Anterior cingulate cortex (tissue), 58 donors: ENCODE data around the gene SFXN2.
A peak's percentile ranks its signal among the peaks of the same experiment; 100 is the strongest.

Source experiments
- DNase-seq, 58 donors: peaks; one replicate each; lab custom pipeline; 2025; lab: John Stamatoyannopoulos, UW

SFXN2 gene

DNA sequence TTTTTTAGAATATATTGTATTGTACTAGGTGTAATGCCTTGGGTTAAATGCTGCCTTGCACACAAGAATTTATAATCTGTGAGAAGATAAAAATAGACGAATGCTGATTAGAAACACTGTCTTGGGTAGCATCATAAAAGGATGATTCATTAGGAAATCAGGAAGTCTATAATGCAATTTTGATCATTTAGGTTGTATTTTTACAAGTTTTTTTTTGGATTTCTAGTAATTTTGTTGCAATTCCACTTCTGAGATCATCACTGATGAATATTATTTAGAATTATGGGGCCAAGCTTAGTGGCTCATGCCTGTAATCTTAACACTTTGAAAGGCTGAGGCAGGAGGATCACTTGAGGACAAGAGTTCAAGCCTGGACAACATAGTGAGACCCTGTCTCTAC is 58.9 kb downstream of the SFXN2 start:
- DNase-seq, result no peak

- DNase-seq, result peak in 23 of 58 donors; percentile 3 to 40 (median 14)
These were observed 59.5 kb downstream of the SFXN2 start for GRCh38 chr10:102773986-102774385.

GRCh38 chr10:102775201-102775934 is 60.9 kb downstream of the SFXN2 start:
- DNase-seq, result peak in 7 of 58 donors; percentile 10 to 34 (median 16)

GRCh38 chr10:102775935-102776669 is 61.7 kb downstream of the SFXN2 start:
- peak in 54 of 58 donors; percentile 19 to 81 (median 61) for DNase-seq

- DNase-seq, result peak in 49 of 58 donors; percentile 15 to 83 (median 50)
These were observed 62.5 kb downstream of the SFXN2 start for GRCh38 chr10:102776779-102777456.

DNA sequence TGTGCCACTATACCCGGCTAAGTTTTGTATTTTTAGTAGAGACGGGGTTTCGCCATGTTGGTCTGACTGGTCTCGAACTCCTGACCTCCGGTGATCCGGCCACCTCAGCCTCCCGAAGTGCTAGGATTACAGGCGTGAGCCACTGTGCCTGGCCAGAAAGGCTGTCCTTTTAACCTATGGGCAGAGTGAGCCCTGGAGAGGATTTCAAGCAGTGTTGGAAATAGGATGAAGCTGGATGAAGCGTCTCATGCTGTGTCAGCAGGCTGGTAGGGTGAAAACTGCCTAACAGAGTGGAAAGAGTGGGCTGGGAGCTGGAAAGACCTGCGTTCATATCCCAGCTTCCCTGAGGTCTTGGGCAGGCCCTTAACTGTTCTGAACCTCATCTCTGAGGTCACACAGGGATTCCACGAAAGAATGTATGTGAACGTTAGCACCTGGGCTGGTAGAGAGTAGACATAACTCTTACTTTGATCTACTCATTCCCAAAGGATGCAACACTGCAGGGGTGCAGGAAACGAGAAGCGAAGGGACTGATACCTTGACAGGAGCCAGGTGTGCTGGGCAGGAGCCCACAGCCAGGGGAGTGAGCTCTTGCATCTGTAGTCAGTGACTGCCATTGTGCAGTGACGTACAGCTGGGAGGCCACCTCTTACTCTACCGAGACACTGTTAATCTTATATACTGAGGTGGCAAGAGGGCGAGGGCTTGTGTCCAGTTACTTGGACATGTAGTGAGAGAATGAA is 63.4 kb downstream of the SFXN2 start:
- no peak for DNase-seq

DNA sequence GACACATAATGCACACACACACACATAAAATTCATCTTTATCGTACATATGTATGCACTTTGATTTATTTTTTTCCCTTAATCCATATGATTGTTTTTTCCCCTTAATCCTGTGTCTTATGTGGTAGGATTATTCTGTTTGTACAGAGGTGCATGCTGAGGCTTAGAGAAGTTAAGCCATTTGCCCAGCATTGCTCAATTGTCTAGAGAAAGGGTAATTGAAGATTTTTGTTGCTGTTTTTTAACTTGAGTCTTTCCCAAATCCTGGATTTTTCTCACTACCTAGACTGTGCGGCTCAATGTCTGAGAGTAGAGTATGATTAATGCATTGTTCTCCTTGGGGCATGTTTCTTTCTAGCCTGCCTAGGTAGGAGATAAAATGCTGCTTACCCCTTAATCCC is 64.3 kb downstream of the SFXN2 start:
- no peak for DNase-seq

DNA sequence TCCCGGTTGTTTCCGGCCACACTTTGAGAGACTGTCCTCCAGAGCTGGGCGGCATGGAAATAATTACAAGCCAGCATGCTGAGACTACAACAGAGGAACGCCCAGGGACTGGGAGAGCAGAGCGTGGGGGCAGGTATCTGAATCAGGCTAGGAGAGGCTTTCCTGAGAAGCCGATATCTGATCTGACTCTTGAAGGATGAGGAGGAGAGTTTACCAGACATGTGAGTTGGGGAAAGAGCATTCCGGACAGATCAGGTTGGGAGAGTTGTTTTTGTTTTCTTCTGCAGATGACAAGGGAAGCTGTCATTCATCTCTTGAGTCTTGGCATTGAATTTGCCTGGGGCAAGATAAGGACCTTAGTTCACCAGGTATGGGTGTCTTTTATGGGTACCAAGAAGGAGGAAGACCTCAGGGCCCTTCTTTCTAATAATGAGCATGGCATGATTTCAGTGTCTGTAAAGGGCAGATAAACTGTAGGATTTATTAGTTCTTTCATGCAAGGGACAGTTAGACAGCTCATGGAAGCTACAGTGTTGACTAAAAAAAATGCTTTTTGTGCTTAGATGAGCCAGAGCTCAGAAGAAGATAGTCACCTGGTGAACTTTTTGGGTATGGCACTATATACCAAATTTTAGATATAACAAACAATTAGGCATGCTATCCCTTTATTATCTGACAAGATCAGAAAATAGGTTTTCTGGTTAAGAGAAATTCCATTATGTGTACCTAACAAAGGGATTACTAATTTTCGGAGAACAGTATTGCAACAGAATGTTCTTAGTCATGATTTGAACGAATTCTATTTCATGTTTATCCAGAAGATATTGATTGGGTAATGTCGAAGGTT is 65.5 kb downstream of the SFXN2 start:
- DNase-seq, result no peak

GRCh38 chr10:102780527-102780808 is 66.0 kb downstream of the SFXN2 start:
- no peak for DNase-seq

DNA sequence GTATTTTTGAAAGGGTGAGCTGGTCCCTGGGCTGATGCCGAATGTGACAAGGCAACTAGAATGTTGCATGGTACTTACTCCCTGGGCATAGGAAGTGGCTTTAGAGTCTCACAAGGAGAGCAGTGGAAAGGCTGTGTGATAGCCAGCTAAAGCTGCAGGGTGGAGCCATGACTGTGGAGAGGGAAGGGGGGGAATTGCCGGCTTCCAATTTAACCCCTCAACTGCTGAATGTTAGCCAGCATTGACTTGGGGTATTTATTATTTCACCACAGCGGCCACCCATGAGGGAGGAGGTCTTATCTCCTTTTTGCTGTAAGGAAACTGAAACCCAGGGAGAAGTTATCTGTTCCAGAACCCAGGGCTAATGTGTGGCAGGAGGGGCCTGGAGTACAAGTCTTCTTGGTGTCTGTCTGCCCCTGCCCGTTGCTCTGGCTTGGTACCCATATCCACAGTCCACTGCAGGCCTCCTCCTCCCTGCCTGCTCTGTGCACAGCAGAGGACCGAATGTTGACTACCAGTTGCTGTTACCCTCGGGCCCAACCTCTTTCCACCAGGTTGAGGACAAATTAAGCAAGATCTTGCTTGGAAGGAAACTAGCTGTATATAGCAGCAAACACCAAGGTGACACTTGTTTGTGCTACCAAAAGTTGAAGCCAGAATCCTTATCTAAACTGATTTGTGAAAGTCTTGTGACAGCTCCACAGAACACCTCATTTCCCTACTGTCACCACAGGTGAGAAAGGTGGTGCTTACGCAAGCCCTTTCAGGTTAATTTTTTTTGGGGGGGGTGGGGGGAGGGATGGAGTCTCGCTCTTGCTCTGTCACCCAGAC is 66.9 kb downstream of the SFXN2 start:
- DNase-seq, result no peak

DNA sequence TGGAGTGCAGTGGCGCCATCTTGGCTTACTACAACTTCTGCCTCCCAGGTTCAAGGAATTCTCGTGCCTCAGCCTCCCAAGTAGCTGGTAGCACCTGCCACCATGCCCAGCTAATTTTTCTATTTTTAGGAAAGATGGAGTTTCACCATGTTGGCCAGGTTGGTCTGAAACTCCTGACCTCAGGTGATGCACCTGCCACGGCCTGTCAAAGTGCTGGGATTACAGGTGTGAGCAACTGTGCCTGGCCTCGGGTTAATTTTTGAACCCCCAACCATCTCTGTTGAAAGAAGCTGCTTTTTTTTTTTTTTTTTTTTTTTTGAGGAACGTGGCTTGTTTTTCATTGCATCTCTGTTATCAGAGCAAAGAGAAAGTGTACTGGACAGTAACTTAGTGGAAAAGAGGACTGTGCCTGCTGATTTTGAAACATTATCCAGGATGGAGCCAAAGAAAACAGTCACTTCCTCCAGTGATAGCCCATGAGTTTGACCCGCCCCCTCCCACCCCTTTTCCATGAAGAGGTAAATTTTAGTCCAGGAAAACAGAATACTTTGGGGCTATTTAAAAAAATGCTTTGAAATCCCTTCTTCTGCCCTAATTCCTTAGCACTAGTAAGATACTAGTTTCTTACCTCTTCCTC is 67.6 kb downstream of the SFXN2 start:
- DNase-seq, result no peak

GRCh38 chr10:102782673-102783551 is 68.5 kb downstream of the SFXN2 start:
- peak in 1 of 58 donors; percentile 6 for DNase-seq

DNA sequence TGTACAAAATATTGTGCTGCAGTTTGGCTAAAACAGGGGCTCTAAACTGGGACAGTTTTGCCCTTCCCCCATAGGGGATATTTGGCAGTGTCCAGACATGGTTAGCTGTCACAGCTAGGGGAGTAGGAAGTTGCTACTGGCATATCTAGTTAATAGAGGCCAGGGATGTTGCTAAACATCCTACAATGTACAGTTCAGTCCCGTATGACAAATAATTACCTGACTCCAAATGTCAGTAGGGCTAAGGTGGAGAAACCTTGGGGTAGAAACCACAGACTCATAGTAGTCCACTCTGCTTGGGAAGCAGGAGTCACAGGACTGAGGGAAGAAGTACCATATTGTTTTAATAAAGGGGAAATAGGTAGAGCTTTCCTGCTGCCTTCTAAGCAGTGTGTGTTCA is 69.1 kb downstream of the SFXN2 start:
- no peak for DNase-seq

DNA sequence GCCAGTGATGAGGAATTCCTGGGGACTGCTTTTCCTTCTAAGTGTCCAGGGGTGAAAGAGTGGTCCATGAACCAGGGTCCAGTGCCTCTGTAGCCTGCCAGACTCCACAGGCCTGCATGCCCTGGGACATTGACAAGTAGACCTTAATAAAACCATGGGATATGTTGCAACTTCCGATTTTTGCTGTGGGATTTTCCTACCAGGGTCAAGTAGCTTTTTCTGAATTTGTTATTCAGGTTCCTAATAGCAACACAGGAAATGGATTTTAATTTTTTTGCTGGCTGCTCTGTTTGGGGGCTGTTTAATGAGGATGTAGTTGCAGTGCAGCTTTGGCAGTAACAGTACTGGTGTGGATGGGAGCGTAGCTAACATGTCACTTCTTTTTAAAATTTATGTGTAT is 71.4 kb downstream of the SFXN2 start:
- DNase-seq, result no peak

GRCh38 chr10:102791754-102792395 is 77.4 kb downstream of the SFXN2 start:
- no peak for DNase-seq
